ENCODE results near the gene PMM2.

PMM2 gene

DNA sequence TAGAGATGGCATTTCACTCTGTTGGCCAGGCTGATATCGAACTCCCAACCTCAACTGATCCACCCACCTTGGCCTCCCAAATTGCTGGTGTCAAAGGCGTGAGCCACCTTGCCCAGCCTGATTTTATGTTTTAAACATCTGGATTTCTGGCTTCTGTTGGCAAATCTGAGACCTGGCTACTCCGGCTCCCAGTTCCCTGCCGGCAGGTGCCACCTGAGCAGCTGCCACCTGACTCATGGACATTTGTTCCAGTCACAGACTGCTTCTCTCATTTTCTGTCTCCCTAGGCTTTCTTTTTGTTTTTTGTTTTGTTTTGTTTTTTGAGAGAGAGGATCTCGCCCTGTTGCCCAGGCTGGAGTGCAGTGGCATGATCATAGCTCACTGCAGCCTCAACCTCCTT is 9.6 kb downstream of the PMM2 start:
- H3K23ac ChIP-seq (ENCODE audit: low read depth, low read length, poor library complexity): no peak overlapping the region
- H3K4me1 ChIP-seq (ENCODE audit: control insufficient read depth in 2 of 2, insufficient read depth in 1 of 2, low read depth in 1 of 2, low read length in 2 of 2): no peaks in the 10 kb centered on the region
- no peaks in the 10 kb centered on the region for H3K9me3 ChIP-seq (replicated peaks in 1 of 2; ENCODE audit: control insufficient read depth in 2 of 2, insufficient read depth in 1 of 2, low read depth in 1 of 2, low read length in 2 of 2)
- H4K91ac ChIP-seq (ENCODE audit: low read depth, low read length, poor library complexity): no peak overlapping the region
- H3K36me3 ChIP-seq (replicated peaks in 1 of 2; ENCODE audit: control insufficient read depth in 2 of 2, insufficient read depth in 2 of 2, low read length in 2 of 2): peaks cover 20 to 97% of the 10 kb centered on the region in 2 donors
- H2BK120ac ChIP-seq (ENCODE audit: low read depth, low read length): no peak overlapping the region
- H3K9ac ChIP-seq (ENCODE audit: low read depth, low read length, poor library complexity): no peak overlapping the region
- DNase-seq (ENCODE audit: low spot score): no peak
- WGBS, 2 donors (ENCODE audit: extremely low coverage in 2 of 2, insufficient read length in 2 of 2, insufficient replicate concordance in 1 of 2): no CpG with 5 or more reads among the region's 5 CpGs
- H3K4me3 ChIP-seq (ENCODE audit: low read length in 2 of 2): no peak overlapping the region
- H2AFZ ChIP-seq (ENCODE audit: low read length): no peak overlapping the region
- no peak overlapping the region for H3K18ac ChIP-seq (ENCODE audit: low read length)
- H2BK12ac ChIP-seq (ENCODE audit: low read length): no peak overlapping the region
- no peak overlapping the region for H3K4ac ChIP-seq (ENCODE audit: low read length)
- no peaks in the 10 kb centered on the region for H3K27me3 ChIP-seq (ENCODE audit: control insufficient read depth in 3 of 3, insufficient read depth in 3 of 3, low read depth in 1 of 3, low read length in 3 of 3)
- no peaks in the 10 kb centered on the region for H3K79me1 ChIP-seq (ENCODE audit: low read depth, low read length)
- H2BK15ac ChIP-seq (ENCODE audit: low read length): no peak overlapping the region
- no peak overlapping the region for H4K8ac ChIP-seq (ENCODE audit: low read depth, low read length)
- H2BK5ac ChIP-seq (ENCODE audit: low read length): no peak overlapping the region
- no peak overlapping the region for H2AK5ac ChIP-seq (ENCODE audit: low read depth, low read length)
- H3K14ac ChIP-seq (ENCODE audit: low read length): no peak overlapping the region
- no peak overlapping the region for H3K27ac ChIP-seq (replicated peaks; ENCODE audit: low read length)
- no peak overlapping the region for H3K4me2 ChIP-seq (ENCODE audit: insufficient read depth, low read length, poor library complexity, severe bottlenecking)

DNA sequence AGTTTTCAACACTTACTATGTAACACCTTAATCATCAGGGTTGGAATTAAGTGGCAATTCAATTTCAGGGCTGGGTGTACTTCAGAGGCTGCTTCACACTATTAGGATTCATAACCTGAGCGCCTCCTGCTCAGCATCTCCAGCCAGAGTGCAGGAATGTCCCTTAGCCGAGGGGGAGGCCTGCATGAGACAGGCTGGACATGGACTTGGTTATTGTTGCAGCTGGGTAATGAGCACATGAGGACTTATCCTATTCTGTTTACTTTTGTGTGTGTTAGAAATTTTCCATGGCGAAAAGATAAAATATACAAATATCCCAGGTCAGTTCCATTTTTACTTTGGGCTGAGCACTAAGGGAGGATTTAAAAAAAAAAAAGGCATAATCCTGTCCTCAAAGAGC is 10.4 kb downstream of the PMM2 start:
- no peak overlapping the region for H2AFZ ChIP-seq (ENCODE audit: low read length)
- no peaks in the 10 kb centered on the region for H3K4me1 ChIP-seq (ENCODE audit: control insufficient read depth in 2 of 2, insufficient read depth in 1 of 2, low read depth in 1 of 2, low read length in 2 of 2)
- H4K91ac ChIP-seq (ENCODE audit: low read depth, low read length, poor library complexity): no peak overlapping the region
- peaks cover 22 to 97% of the 10 kb centered on the region in 2 donors for H3K36me3 ChIP-seq (replicated peaks in 1 of 2; ENCODE audit: control insufficient read depth in 2 of 2, insufficient read depth in 2 of 2, low read length in 2 of 2)
- H2BK12ac ChIP-seq (ENCODE audit: low read length): no peak overlapping the region
- H3K23ac ChIP-seq (ENCODE audit: low read depth, low read length, poor library complexity): no peak overlapping the region
- no peak overlapping the region for H2AK5ac ChIP-seq (ENCODE audit: low read depth, low read length)
- H3K79me1 ChIP-seq (ENCODE audit: low read depth, low read length): no peaks in the 10 kb centered on the region
- WGBS, 2 donors (ENCODE audit: extremely low coverage in 2 of 2, insufficient read length in 2 of 2, insufficient replicate concordance in 1 of 2): no CpG with 5 or more reads among the region's 3 CpGs
- H3K9ac ChIP-seq (ENCODE audit: low read depth, low read length, poor library complexity): no peak overlapping the region
- H4K8ac ChIP-seq (ENCODE audit: low read depth, low read length): no peak overlapping the region
- no peak overlapping the region for H3K4me2 ChIP-seq (ENCODE audit: insufficient read depth, low read length, poor library complexity, severe bottlenecking)
- no peak overlapping the region for H2BK5ac ChIP-seq (ENCODE audit: low read length)
- H3K14ac ChIP-seq (ENCODE audit: low read length): no peak overlapping the region
- no peak for DNase-seq (ENCODE audit: low spot score)
- H3K4me3 ChIP-seq (ENCODE audit: low read length in 2 of 2): no peak overlapping the region
- H3K27ac ChIP-seq (replicated peaks; ENCODE audit: low read length): no peak overlapping the region
- no peak overlapping the region for H3K4ac ChIP-seq (ENCODE audit: low read length)
- no peak overlapping the region for H2BK15ac ChIP-seq (ENCODE audit: low read length)
- H2BK120ac ChIP-seq (ENCODE audit: low read depth, low read length): no peak overlapping the region
- no peaks in the 10 kb centered on the region for H3K27me3 ChIP-seq (ENCODE audit: control insufficient read depth in 3 of 3, insufficient read depth in 3 of 3, low read depth in 1 of 3, low read length in 3 of 3)
- no peak overlapping the region for H3K18ac ChIP-seq (ENCODE audit: low read length)
- no peaks in the 10 kb centered on the region for H3K9me3 ChIP-seq (replicated peaks in 1 of 2; ENCODE audit: control insufficient read depth in 2 of 2, insufficient read depth in 1 of 2, low read depth in 1 of 2, low read length in 2 of 2)

DNA sequence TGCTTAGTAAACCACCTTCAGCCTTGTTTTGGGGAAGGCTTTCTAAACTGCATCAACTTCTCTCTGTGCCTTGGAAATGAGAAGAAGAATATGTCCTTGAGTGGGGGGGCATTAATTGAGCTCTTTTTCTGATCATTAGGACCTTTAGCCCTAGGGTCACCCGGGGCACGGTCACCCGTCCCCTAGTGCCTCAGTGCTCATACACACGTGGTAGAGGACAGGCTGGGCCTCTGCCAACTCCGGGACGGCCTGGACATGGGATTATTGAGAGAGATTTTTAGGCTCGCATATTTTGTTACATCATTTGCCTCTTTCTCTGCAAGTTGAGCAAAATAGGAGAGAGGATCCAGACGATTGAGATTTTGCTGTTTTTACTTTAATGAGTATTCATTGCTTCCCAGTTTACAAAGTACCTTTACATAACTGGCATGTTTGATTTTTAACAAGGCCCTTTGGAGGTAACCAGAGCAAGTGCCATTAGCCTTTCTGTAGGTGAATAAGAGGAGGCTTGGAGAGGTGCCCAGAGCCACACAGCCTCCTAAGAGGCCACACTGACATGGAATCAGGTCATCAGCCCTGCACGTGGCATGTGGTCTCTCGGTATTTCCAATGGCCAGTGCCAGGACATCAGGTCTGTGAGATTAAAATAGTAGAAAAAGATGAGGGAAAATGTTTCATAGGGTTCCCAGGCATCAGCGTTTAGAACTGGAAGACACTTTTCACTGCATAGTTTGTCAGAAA is 11.1 kb downstream of the PMM2 start:
- no peak overlapping the region for H4K91ac ChIP-seq (ENCODE audit: low read depth, low read length, poor library complexity)

DNA sequence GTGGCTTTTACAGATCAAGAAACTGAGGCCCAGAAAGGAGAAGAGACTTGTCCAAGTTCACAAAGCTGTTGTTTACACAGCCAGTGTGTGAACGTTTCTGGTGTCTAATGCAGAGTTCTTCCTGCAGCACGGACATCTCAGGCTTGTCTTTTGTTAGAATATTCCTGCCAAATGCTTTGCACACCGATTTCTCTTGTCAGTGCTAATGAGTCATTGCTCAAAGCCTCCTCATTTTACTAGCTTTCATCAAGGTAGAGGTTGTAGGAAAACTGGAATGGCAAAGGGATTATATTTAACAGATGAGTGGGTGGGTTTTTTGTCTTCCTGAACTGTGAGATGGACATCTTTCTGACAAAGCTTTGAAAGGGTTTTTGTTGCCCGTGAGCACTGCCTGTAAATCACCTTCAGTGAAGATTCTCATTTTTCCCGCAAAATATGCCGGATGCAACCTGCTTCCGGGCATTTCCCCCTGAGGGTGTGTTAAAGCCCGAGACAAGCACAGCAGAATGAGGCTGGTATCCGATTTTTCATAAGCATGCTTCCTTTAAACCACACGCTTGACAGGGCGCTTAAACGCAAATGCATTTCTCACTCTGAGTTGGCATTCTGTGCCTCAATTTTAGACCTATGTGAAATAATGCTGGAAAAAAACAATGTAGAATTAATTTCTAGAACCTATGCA is 14.7 kb downstream of the PMM2 start:
- Histone ChIP-seq H4K91ac (ENCODE audit: low read depth, low read length, poor library complexity) (no peak overlapping the region), H3K36me3 (replicated peaks in 1 of 2; ENCODE audit: control insufficient read depth in 2 of 2, insufficient read depth in 2 of 2, low read length in 2 of 2) (peaks cover 23 to 94% of the 10 kb centered on the region in 2 donors), H4K8ac (ENCODE audit: low read depth, low read length) (no peak overlapping the region), H2BK120ac (ENCODE audit: low read depth, low read length) (no peak overlapping the region), H2BK15ac (ENCODE audit: low read length) (no peak overlapping the region), H3K9me3 (replicated peaks in 1 of 2; ENCODE audit: control insufficient read depth in 2 of 2, insufficient read depth in 1 of 2, low read depth in 1 of 2, low read length in 2 of 2) (no peaks in the 10 kb centered on the region), H3K23ac (ENCODE audit: low read depth, low read length, poor library complexity) (no peak overlapping the region), H3K27ac (replicated peaks; ENCODE audit: low read length) (no peak overlapping the region), H3K14ac (ENCODE audit: low read length) (no peak overlapping the region), H3K4ac (ENCODE audit: low read length) (no peak overlapping the region), H2AFZ (ENCODE audit: low read length) (no peak overlapping the region), H2BK12ac (ENCODE audit: low read length) (no peak overlapping the region), H3K4me3 (ENCODE audit: low read length in 2 of 2) (no peak overlapping the region), H3K9ac (ENCODE audit: low read depth, low read length, poor library complexity) (no peak overlapping the region), H2BK5ac (ENCODE audit: low read length) (no peak overlapping the region), H3K79me1 (ENCODE audit: low read depth, low read length) (peaks cover 2% of the 10 kb centered on the region), H3K4me2 (ENCODE audit: insufficient read depth, low read length, poor library complexity, severe bottlenecking) (no peak overlapping the region), H3K4me1 (ENCODE audit: control insufficient read depth in 2 of 2, insufficient read depth in 1 of 2, low read depth in 1 of 2, low read length in 2 of 2) (no peaks in the 10 kb centered on the region), H3K18ac (ENCODE audit: low read length) (no peak overlapping the region), H3K27me3 (ENCODE audit: control insufficient read depth in 3 of 3, insufficient read depth in 3 of 3, low read depth in 1 of 3, low read length in 3 of 3) (no peaks in the 10 kb centered on the region), H2AK5ac (ENCODE audit: low read depth, low read length) (no peak overlapping the region)
- DNase-seq (ENCODE audit: low spot score): no peak
- no CpG with 5 or more reads among the region's 12 CpGs for WGBS, 2 donors (ENCODE audit: extremely low coverage in 2 of 2, insufficient read length in 2 of 2, insufficient replicate concordance in 1 of 2)

More for the DNA sequence above, 11.1 kb downstream of the PMM2 start:
- no peak overlapping the region for H2BK15ac ChIP-seq (ENCODE audit: low read length)
- no peak overlapping the region for H3K14ac ChIP-seq (ENCODE audit: low read length)
- no peak overlapping the region for H2AK5ac ChIP-seq (ENCODE audit: low read depth, low read length)
- H3K18ac ChIP-seq (ENCODE audit: low read length): no peak overlapping the region
- H2BK5ac ChIP-seq (ENCODE audit: low read length): no peak overlapping the region
- H2BK12ac ChIP-seq (ENCODE audit: low read length): no peak overlapping the region
- H3K4ac ChIP-seq (ENCODE audit: low read length): no peak overlapping the region
- peaks cover 23 to 97% of the 10 kb centered on the region in 2 donors for H3K36me3 ChIP-seq (replicated peaks in 1 of 2; ENCODE audit: control insufficient read depth in 2 of 2, insufficient read depth in 2 of 2, low read length in 2 of 2)
- no peak for DNase-seq (ENCODE audit: low spot score)
- H2BK120ac ChIP-seq (ENCODE audit: low read depth, low read length): no peak overlapping the region
- no peaks in the 10 kb centered on the region for H3K9me3 ChIP-seq (replicated peaks in 1 of 2; ENCODE audit: control insufficient read depth in 2 of 2, insufficient read depth in 1 of 2, low read depth in 1 of 2, low read length in 2 of 2)
- H2AFZ ChIP-seq (ENCODE audit: low read length): no peak overlapping the region
- H3K27ac ChIP-seq (replicated peaks; ENCODE audit: low read length): no peak overlapping the region
- no peaks in the 10 kb centered on the region for H3K79me1 ChIP-seq (ENCODE audit: low read depth, low read length)
- H3K27me3 ChIP-seq (ENCODE audit: control insufficient read depth in 3 of 3, insufficient read depth in 3 of 3, low read depth in 1 of 3, low read length in 3 of 3): no peaks in the 10 kb centered on the region
- no peak overlapping the region for H3K23ac ChIP-seq (ENCODE audit: low read depth, low read length, poor library complexity)
- no peak overlapping the region for H3K4me2 ChIP-seq (ENCODE audit: insufficient read depth, low read length, poor library complexity, severe bottlenecking)
- no peaks in the 10 kb centered on the region for H3K4me1 ChIP-seq (ENCODE audit: control insufficient read depth in 2 of 2, insufficient read depth in 1 of 2, low read depth in 1 of 2, low read length in 2 of 2)
- no peak overlapping the region for H3K4me3 ChIP-seq (ENCODE audit: low read length in 2 of 2)
- H3K9ac ChIP-seq (ENCODE audit: low read depth, low read length, poor library complexity): no peak overlapping the region
- H4K8ac ChIP-seq (ENCODE audit: low read depth, low read length): no peak overlapping the region
- WGBS, 2 donors (ENCODE audit: extremely low coverage in 2 of 2, insufficient read length in 2 of 2, insufficient replicate concordance in 1 of 2): no CpG with 5 or more reads among the region's 11 CpGs
